K562 (cell line): ENCODE data around the gene AKT1. TPM values are rescaled to one million over a fixed set of nuclear protein-coding genes. Genes with fewer than 3 reads are reported as not detected.
"Not testable (repeated sequence)": the region's sequence is repeated elsewhere in the genome, so short reads cannot be mapped to it uniquely, and the experiment has no call there.

Source experiments
- BHLHE40 ChIP-seq: IDR thresholded peaks from 2 replicates; pipeline ENCODE4 v1.6.1; 2011; ENCODE audit warnings: low read length, improper control_type of control experiment
- CBX3 ChIP-seq, 2 experiments: IDR thresholded peaks; 1 replicate in 1 of 2; 2 replicates in 1 of 2; pipeline ENCODE4 v1.6.1; 2012; ENCODE audit warnings: inconsistent platforms in 2 of 2, low read length in 2 of 2, borderline replicate concordance in 1 of 2, control low read depth in 1 of 2
- EHMT2 ChIP-seq: fragments of 450-650 bp; IDR thresholded peaks from 2 replicates; pipeline ENCODE4 v1.6.1; 2018; ENCODE audit warnings: antibody characterized with exemption
- FOXK1 ChIP-seq: sonication (generic); formaldehyde crosslinking; IDR thresholded peaks from 2 replicates; pipeline ENCODE4 v1.8.0; 2022; ENCODE audit warnings: missing genetic modification reagents, mild to moderate bottlenecking, borderline replicate concordance
- FOXP4 ChIP-seq: sonication (generic); formaldehyde crosslinking; IDR thresholded peaks from 2 replicates; pipeline ENCODE4 v1.8.0; 2022; ENCODE audit warnings: mild to moderate bottlenecking, missing genetic modification reagents, borderline replicate concordance
- JUN ChIP-seq, 2 experiments: sonication (generic) in 1 of 2; formaldehyde crosslinking in 1 of 2; IDR thresholded peaks; 2 replicates each; pipeline versions ENCODE4 v1.6.1 to v1.8.0; 2012 to 2022; ENCODE audit warnings: borderline replicate concordance in 2 of 2, mild to moderate bottlenecking in 2 of 2, improper control_type of control experiment in 1 of 2, low read depth in 1 of 2, low read length in 1 of 2, missing genetic modification reagents in 1 of 2
- KAT7 ChIP-seq: sonication (generic); formaldehyde crosslinking; IDR thresholded peaks from 2 replicates; pipeline ENCODE4 v1.8.0; 2022; ENCODE audit warnings: missing genetic modification reagents, mild to moderate bottlenecking, borderline replicate concordance
- NFIC ChIP-seq: fragments of 450-650 bp; IDR thresholded peaks from 2 replicates; pipeline ENCODE4 v1.6.1; 2017; ENCODE audit warnings: mild to moderate bottlenecking, inconsistent platforms
- SAFB ChIP-seq: fragments of 200-400 bp; formaldehyde crosslinking; IDR thresholded peaks from 2 replicates; pipeline ENCODE4 v1.6.1; 2017; ENCODE audit warnings: low read depth, low read length, borderline replicate concordance
- TCF7 ChIP-seq: sonication (generic); IDR thresholded peaks from 2 replicates; pipeline ENCODE4 v1.6.1; 2016; ENCODE audit warnings: antibody characterized with exemption, borderline replicate concordance
- TEAD1 ChIP-seq, 2 experiments: fragments of 450-650 bp in 1 of 2; sonication (generic) in 1 of 2; formaldehyde crosslinking; IDR thresholded peaks; 2 replicates each; pipeline versions ENCODE4 v1.4.0 to v1.8.0; 2020 to 2022; ENCODE audit warnings: mild to moderate bottlenecking in 2 of 2, missing genetic modification reagents in 1 of 2
- ZBTB33 ChIP-seq: sonication (generic); formaldehyde crosslinking; IDR thresholded peaks from 2 replicates; pipeline ENCODE4 v1.8.1; 2023; ENCODE audit warnings: mild to moderate bottlenecking, missing genetic modification reagents
- ZNF740 ChIP-seq, 3 experiments: fragments of 200-800 bp in 1 of 3; sonication (Bioruptor generic) in 1 of 3; sonication (generic) in 1 of 3; formaldehyde crosslinking in 1 of 3; IDR thresholded peaks; 2 replicates each; pipeline versions ENCODE4 v1.6.1 to v1.8.0; 2016 to 2022; ENCODE audit warnings: mild to moderate bottlenecking in 2 of 3, missing compliant biosample characterization in 2 of 3, missing genetic modification characterization in 2 of 3, missing genetic modification reagents in 1 of 3
- polyA plus RNA-seq, 8 experiments: library from polyadenylated mRNA; depleted of rRNA in 4 of 8; stranded (reverse) in 5 of 8; unstranded in 3 of 8; fragments of >200 nt; fragmentation: Nextera tagmentation in 2 of 8; fragmentation: Illumina TruSeq in 1 of 8; extraction: Ambion mirVana in 2 of 8; extraction: Trizol in 1 of 8; gene quantifications; 2 replicates each; pipeline versions ENCODE4 v1.2.1 to v1.2.3, GENCODE V29; 2011 to 2014; ENCODE audit warnings: inconsistent platforms in 1 of 8, missing spikeins in 1 of 8
- total RNA-seq, 7 experiments: library from RNA; depleted of rRNA in 6 of 7; stranded (reverse); fragments of >200 nt in 6 of 7; fragmentation: Illumina TruSeq in 2 of 7; extraction: Trizol in 2 of 7; gene quantifications; 2 replicates each; pipeline versions ENCODE4 v1.2.1 to v1.2.3, GENCODE V29; 2011 to 2021; ENCODE audit warnings: low replicate concordance in 1 of 7
- TF ChIP-seq, protein P1 (sequence below): sonication (generic); formaldehyde crosslinking; IDR thresholded peaks from 2 replicates; pipeline ENCODE4 v1.9.0; 2022; ENCODE audit warnings: mild to moderate bottlenecking, missing genetic modification reagents
- TF ChIP-seq, protein P2 (sequence below): fragments of 450-650 bp; IDR thresholded peaks from 2 replicates; pipeline ENCODE4 v1.6.1; 2016

The AKT1 gene
- total and polyA plus RNA-seq, 9 of the 15 experiments (the other 6 are each of a cell fraction or from before 2014, with no cell fraction given) = 0.49 to 132 (median 75.1) TPM

DNA sequence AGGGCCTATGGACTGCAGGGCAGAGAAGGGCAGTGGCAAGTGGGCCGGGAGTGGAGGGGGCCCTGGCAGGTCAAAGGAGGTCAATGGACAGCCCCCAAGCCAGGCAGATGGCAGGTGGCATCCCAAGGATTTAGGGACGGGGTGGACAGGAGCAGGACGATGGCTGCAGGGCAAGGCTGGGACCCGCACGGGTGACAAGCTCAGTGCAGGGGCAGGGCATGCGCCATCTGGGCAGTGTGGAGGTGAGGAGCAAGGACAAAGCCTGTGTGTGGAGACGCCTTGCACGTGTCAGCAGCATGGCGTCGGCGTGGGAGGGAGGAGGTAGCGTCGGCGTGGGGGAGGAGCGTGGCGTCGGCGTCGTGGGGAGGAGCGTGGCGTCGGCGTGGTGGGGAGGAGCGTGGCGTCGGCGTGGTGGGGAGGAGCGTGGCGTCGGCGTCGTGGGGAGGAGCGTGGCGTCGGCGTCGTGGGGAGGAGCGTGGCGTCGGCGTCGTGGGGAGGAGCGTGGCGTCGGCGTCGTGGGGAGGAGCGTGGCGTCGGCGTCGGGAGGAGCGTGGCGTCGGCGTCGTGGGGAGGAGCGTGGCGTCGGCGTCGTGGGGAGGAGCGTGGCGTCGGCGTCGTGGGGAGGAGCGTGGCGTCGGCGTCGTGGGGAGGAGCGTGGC is 66.2 kb downstream of the AKT1 start (continued):
- TF ChIP-seq FOXP4 = peak; percentile 93; the same call in 1 of the 2 replicates
- TF ChIP-seq JUN (IDR thresholded peaks at IDR 0.05; ENCODE audit: borderline replicate concordance, low read depth, low read length); ZNF740 (tag; IDR thresholded peaks at IDR 0.05): not testable (repeated sequence)
- TF ChIP-seq JUN (CRISPR knock-in tag; IDR thresholded peaks at IDR 0.05; ENCODE audit: borderline replicate concordance) = 0 out of 2 replicates have a peak, but pooled peaks have one; percentile 39
- 0 out of 2 replicates have a peak, but pooled peaks have one; percentile 70 for TF ChIP-seq ZNF740 (CRISPR knock-in tag; IDR thresholded peaks at IDR 0.05)
- peak in 1 of 2 experiments; percentile 79; a peak in 1 of 3 replicates for TF ChIP-seq CBX3 (IDR thresholded peaks at IDR 0.05; ENCODE audit: borderline replicate concordance in 1 of 2, low read length in 2 of 2)
- peak; percentile 32; the same call in 1 of the 2 replicates for TF ChIP-seq ZBTB33 (CRISPR knock-in tag)
- peak; percentile 89 for TF ChIP-seq SAFB
- TF ChIP-seq FOXK1 (CRISPR knock-in tag) = peak; percentile 78; the same call in 1 of the 2 replicates
- peak; percentile 96 for TF ChIP-seq BHLHE40
- peak; percentile 46; the same call in 1 of the 2 replicates for TF ChIP-seq EHMT2
- TF ChIP-seq NFIC = peak; percentile 38; the same call in 1 of the 2 replicates
- 0 out of 2 replicates have a peak, but pooled peaks have one; percentile 69 for TF ChIP-seq KAT7 (CRISPR knock-in tag)
- TF ChIP-seq TEAD1 (CRISPR knock-in tag; IDR thresholded peaks at IDR 0.05) = peak in 1 of 2 experiments; percentile 74; a peak in 1 of 4 replicates
- TF ChIP-seq TCF7 = 0 out of 2 replicates have a peak, but pooled peaks have one; percentile 3
- TF ChIP-seq, protein P1, sequence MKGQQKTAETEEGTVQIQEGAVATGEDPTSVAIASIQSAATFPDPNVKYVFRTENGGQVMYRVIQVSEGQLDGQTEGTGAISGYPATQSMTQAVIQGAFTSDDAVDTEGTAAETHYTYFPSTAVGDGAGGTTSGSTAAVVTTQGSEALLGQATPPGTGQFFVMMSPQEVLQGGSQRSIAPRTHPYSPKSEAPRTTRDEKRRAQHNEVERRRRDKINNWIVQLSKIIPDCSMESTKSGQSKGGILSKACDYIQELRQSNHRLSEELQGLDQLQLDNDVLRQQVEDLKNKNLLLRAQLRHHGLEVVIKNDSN (CRISPR knock-in tag) = peak; percentile 70
- TF ChIP-seq, protein P2, sequence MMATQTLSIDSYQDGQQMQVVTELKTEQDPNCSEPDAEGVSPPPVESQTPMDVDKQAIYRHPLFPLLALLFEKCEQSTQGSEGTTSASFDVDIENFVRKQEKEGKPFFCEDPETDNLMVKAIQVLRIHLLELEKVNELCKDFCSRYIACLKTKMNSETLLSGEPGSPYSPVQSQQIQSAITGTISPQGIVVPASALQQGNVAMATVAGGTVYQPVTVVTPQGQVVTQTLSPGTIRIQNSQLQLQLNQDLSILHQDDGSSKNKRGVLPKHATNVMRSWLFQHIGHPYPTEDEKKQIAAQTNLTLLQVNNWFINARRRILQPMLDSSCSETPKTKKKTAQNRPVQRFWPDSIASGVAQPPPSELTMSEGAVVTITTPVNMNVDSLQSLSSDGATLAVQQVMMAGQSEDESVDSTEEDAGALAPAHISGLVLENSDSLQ = 0 out of 2 replicates have a peak, but pooled peaks have one; percentile 21
